HepG2 (cell line): ENCODE data around the gene ARVCF.

Experiments
- CEBPB ChIP-seq: IDR thresholded peaks from 2 replicates; pipeline ENCODE4 v1.6.1; 2011; ENCODE audit warnings: low read depth, low read length, improper control_type of control experiment, borderline replicate concordance
- CHCHD3 ChIP-seq: sonication (generic); formaldehyde crosslinking; IDR thresholded peaks from 2 replicates; pipeline ENCODE4 v1.8.0; 2022; ENCODE audit warnings: mild to moderate bottlenecking, missing genetic modification reagents, moderate library complexity
- MLLT10 ChIP-seq: sonication (generic); formaldehyde crosslinking; IDR thresholded peaks from 2 replicates; pipeline ENCODE4 v1.4.0; 2020; ENCODE audit warnings: missing genetic modification reagents
- NPAS2 ChIP-seq: sonication (generic); formaldehyde crosslinking; IDR thresholded peaks from 2 replicates; pipeline ENCODE4 v1.8.0; 2022; ENCODE audit warnings: mild to moderate bottlenecking, missing genetic modification reagents, borderline replicate concordance
- PHF21A ChIP-seq: sonication (generic); formaldehyde crosslinking; IDR thresholded peaks from 2 replicates; pipeline ENCODE4 v1.5.0; 2020; ENCODE audit warnings: mild to moderate bottlenecking, missing genetic modification reagents
- PRPF4 ChIP-seq: fragments of 200-400 bp; formaldehyde crosslinking; IDR thresholded peaks from 2 replicates; pipeline ENCODE4 v1.6.1; 2016; ENCODE audit warnings: low read length, low read depth; ENCODE audit not compliant: poor library complexity, severe bottlenecking
- TAF15 ChIP-seq: fragments of 200-400 bp; formaldehyde crosslinking; IDR thresholded peaks from one replicate; pipeline ENCODE4 v1.6.1; 2018; ENCODE audit warnings: mild to moderate bottlenecking, low read depth, low read length; ENCODE audit not compliant: poor library complexity, severe bottlenecking
- ZSCAN30 ChIP-seq: sonication (generic); formaldehyde crosslinking; IDR thresholded peaks from 2 replicates; pipeline ENCODE4 v1.5.0; 2020; ENCODE audit warnings: mild to moderate bottlenecking, missing genetic modification reagents
- TF ChIP-seq, protein P1 (sequence below): sonication (generic); formaldehyde crosslinking; IDR thresholded peaks from 2 replicates; pipeline ENCODE4 v1.5.0; 2020; ENCODE audit warnings: mild to moderate bottlenecking, missing genetic modification reagents, moderate library complexity
- TF ChIP-seq, protein P2 (sequence below): sonication (generic); formaldehyde crosslinking; IDR thresholded peaks from 2 replicates; pipeline ENCODE4 v1.5.0; 2020; ENCODE audit warnings: missing genetic modification reagents
- TF ChIP-seq, protein P3 (sequence below): sonication (generic); formaldehyde crosslinking; IDR thresholded peaks from one replicate; pipeline ENCODE4 v1.5.1; 2020; ENCODE audit warnings: mild to moderate bottlenecking, missing genetic modification reagents; ENCODE audit errors: not compliant biosample characterization

DNA sequence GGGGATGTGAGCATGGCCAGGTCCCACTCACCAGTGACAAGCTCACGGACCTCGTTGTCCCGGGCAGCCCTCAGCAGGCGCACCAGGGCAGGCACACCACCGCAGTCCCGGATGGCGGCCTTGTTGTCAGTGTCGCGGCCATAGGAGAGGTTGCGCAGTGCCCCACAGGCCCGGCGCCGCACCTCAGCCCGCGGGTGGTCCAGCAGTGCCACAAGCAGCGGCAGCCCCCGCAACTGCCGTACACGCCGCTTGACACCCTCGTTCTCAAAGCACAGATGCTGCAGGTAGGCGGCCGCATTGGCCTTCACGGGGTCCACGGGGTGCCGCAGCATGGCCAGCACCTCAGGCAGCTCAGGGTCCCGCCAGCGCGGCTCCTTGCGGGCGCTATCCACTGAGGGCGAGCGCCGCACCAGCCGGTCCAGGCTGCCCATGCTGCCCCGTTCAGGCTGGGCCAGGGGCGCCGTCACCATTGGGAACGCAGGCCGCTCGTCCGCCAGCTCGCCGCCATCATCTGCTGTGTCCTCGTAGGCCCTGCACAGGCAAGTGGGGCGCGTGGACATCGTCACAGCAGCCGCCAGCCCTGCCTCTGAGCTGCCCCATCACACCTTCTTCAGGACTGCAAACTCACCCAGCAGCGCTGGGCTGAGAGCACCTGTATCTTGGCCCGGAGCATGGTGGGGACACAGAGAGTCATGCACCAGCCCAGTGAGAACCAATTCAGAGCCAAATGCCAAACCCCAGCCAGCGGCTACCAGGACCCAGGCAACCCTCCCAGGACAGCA, 36.7 kb downstream of the ARVCF start:
- TF ChIP-seq NPAS2 (CRISPR knock-in tag) (no peak), MLLT10 (no peak), PHF21A (no peak), CEBPB (no peak), ZSCAN30 (CRISPR knock-in tag) (no peak), TAF15 (no peak), PRPF4 (no peak), CHCHD3 (CRISPR knock-in tag) (no peak)
- TF ChIP-seq, protein P1, sequence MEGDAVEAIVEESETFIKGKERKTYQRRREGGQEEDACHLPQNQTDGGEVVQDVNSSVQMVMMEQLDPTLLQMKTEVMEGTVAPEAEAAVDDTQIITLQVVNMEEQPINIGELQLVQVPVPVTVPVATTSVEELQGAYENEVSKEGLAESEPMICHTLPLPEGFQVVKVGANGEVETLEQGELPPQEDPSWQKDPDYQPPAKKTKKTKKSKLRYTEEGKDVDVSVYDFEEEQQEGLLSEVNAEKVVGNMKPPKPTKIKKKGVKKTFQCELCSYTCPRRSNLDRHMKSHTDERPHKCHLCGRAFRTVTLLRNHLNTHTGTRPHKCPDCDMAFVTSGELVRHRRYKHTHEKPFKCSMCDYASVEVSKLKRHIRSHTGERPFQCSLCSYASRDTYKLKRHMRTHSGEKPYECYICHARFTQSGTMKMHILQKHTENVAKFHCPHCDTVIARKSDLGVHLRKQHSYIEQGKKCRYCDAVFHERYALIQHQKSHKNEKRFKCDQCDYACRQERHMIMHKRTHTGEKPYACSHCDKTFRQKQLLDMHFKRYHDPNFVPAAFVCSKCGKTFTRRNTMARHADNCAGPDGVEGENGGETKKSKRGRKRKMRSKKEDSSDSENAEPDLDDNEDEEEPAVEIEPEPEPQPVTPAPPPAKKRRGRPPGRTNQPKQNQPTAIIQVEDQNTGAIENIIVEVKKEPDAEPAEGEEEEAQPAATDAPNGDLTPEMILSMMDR (CRISPR knock-in tag): no peak
- TF ChIP-seq, protein P2, sequence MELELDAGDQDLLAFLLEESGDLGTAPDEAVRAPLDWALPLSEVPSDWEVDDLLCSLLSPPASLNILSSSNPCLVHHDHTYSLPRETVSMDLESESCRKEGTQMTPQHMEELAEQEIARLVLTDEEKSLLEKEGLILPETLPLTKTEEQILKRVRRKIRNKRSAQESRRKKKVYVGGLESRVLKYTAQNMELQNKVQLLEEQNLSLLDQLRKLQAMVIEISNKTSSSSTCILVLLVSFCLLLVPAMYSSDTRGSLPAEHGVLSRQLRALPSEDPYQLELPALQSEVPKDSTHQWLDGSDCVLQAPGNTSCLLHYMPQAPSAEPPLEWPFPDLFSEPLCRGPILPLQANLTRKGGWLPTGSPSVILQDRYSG (CRISPR knock-in tag): no peak
- TF ChIP-seq, protein P3, sequence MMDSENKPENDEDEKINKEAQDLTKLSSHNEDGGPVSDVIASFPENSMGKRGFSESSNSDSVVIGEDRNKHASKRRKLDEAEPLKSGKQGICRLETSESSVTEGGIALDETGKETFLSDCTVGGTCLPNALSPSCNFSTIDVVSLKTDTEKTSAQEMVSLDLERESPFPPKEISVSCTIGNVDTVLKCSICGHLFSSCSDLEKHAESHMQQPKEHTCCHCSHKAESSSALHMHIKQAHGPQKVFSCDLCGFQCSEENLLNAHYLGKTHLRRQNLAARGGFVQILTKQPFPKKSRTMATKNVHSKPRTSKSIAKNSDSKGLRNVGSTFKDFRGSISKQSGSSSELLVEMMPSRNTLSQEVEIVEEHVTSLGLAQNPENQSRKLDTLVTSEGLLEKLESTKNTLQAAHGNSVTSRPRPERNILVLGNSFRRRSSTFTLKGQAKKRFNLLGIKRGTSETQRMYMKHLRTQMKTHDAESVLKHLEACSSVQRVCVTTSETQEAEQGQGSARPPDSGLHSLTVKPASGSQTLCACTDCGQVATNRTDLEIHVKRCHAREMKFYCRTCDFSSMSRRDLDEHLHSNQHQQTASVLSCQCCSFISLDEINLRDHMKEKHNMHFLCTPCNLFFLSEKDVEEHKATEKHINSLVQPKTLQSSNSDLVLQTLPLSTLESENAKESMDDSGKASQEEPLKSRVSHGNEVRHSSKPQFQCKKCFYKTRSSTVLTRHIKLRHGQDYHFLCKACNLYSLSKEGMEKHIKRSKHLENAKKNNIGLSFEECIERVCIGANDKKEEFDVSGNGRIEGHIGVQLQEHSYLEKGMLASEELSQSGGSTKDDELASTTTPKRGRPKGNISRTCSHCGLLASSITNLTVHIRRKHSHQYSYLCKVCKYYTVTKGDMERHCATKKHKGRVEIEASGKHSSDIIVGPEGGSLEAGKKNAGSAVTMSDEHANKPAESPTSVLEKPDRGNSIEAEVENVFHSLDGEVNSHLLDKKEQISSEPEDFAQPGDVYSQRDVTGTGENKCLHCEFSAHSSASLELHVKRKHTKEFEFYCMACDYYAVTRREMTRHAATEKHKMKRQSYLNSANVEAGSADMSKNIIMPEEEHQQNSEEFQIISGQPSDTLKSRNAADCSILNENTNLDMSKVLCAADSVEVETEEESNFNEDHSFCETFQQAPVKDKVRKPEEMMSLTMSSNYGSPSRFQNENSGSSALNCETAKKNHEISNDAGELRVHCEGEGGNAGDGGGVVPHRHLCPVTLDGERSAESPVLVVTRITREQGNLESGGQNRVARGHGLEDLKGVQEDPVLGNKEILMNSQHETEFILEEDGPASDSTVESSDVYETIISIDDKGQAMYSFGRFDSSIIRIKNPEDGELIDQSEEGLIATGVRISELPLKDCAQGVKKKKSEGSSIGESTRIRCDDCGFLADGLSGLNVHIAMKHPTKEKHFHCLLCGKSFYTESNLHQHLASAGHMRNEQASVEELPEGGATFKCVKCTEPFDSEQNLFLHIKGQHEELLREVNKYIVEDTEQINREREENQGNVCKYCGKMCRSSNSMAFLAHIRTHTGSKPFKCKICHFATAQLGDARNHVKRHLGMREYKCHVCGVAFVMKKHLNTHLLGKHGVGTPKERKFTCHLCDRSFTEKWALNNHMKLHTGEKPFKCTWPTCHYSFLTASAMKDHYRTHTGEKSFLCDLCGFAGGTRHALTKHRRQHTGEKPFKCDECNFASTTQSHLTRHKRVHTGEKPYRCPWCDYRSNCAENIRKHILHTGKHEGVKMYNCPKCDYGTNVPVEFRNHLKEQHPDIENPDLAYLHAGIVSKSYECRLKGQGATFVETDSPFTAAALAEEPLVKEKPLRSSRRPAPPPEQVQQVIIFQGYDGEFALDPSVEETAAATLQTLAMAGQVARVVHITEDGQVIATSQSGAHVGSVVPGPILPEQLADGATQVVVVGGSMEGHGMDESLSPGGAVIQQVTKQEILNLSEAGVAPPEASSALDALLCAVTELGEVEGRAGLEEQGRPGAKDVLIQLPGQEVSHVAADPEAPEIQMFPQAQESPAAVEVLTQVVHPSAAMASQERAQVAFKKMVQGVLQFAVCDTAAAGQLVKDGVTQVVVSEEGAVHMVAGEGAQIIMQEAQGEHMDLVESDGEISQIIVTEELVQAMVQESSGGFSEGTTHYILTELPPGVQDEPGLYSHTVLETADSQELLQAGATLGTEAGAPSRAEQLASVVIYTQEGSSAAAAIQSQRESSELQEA (CRISPR knock-in tag): no peak
